ENCODE measurements around the gene AP1B1.

AP1B1 gene

DNA sequence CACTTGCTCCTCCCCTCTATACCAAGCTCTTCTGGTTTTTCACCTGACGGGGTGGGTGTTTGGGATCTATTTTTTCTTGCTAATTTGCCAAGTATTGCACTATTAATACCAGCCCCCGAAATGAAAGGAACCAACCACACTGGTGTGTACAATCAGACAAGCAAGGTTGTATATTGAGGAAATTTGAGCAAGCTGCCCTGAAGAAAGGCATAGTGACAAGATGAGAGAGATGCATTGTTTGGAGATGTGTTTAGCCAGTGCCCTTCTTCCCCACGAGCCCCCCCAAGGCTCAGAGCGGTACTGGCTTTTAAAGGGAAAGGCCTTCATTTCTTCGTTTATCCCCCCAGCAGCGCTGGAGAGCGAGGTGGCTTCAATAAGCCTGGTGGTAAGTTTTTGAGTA lies 97.2 kb downstream of the AP1B1 start:
- no peak for DNase-seq

DNA sequence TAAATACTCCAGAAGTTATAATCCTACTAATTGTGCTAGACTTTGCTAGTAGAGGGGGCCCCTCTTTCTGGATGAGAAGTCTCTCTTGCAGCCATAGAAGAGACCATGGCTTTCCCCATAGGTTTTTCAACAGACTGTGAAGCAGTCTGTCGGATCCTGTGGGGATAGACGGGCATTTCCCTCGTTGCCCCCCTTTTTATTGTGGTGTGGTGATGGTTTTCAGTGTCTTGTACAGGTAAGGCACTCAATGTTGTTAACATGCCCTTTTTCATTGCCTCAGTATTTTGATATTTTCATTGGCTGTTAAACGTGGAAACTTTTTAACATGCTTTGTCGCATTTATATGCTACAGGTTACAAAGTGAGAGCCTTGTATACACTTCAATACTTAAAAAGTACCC lies 98.3 kb downstream of the AP1B1 start:
- no peak for DNase-seq

DNA sequence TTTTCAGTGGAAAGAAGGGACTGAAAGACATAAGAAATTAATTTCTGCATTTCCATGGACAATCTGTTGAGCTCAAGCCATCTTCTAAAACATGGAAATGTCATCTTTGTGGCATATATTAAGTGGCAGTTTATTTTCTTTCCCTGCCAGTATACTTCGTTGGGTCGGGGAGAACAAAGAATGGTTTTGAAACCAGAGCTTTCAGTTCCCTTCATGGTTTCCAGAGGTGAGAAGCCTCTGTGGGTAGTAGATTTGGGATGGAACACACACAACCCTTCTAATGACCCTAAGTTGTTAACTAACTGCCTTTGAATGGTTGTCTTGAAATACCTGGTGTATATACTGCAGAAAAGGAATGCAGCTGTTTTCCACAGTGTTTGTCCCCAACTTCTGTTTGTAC lies 99.5 kb downstream of the AP1B1 start:
- no peak for DNase-seq

DNA sequence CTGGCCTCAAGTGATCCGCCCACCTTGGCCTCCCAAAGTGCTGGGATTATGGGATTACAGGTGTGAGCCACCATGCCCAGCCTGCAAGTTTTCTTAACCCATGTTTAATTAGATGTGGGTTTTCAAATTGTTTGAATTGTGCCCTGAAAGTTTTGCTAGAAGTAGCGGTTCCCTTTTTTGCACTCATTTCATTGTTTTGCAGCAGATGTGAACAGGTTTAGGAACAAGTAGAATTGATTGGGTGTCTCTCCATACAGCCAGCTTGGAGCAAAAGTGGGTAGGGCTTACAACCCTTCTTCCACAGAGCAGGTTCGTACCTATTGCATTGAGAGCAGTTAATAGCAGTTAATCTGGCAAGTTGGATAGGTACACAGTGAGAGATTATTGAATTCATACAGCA lies 104.2 kb downstream of the AP1B1 start:
- no peak for DNase-seq

DNA sequence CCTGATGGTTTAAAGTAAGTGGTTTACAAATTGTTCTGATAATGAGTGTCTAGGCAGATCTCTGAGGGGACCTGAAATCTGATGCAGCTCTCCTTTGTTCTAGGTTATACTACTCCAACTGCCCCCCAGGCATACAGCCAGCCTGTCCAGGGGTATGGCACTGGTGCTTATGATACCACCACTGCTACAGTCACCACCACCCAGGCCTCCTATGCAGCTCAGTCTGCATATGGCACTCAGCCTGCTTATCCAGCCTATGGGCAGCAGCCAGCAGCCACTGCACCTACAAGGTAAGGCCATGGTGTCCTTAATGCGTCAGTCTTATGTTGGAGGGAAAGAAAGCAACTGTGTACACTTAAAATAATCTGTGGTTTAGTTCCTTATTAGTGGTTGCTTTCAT lies 110.4 kb downstream of the AP1B1 start:
- DNase-seq, result no peak
